Caco-2 (cell line): ENCODE results near the gene CRTAC1. TPM values are rescaled to one million over a fixed set of nuclear protein-coding genes. Genes with fewer than 3 reads are reported as not detected.

ENCODE experiments used
- BruUV-seq: library from RNA; stranded (reverse); fragments of 400-500 nt; replicated peaks from 2 replicates; lab custom pipeline; 2021; lab: Mats Ljungman, UMichigan
- CTCF ChIA-PET: fragments of 300-600 bp; sonication (Branson Sonifier 250); formaldehyde crosslinking; loops from one replicate; lab custom pipeline; 2022; ENCODE audit warnings: antibody characterized with exemption; lab: Charles Lee
- POLR2A ChIA-PET: fragments of 300-600 bp; sonication (Branson Sonifier 250); formaldehyde crosslinking; loops from one replicate; lab custom pipeline; 2022; ENCODE audit warnings: antibody characterized with exemption; lab: Charles Lee
- DNase-seq, 2 experiments: peaks; one replicate each; pipeline versions ENCODE4 v3.0.0 to v3.0.0-alpha.2; 2020 to 2022
- H3K27me3 ChIP-seq: replicated peaks from 2 replicates; pipeline ENCODE4 v1.6.0; 2011; ENCODE audit warnings: low read length; ENCODE audit not compliant: control insufficient read depth, insufficient read depth
- H3K36me3 ChIP-seq: 2 replicates; pipeline ENCODE4 v1.5.1; 2011; ENCODE audit warnings: low read length; ENCODE audit not compliant: control insufficient read depth, insufficient read depth
- H3K4me1 ChIP-seq: fragments of 250-450 bp; sonication (Bioruptor Pico); 2 replicates; pipeline ENCODE4 v1.5.1; 2020; ENCODE audit warnings: mild to moderate bottlenecking
- H3K4me3 ChIP-seq: 2 replicates; pipeline ENCODE4 v1.5.1; 2011; ENCODE audit warnings: low read depth, mild to moderate bottlenecking, control low read depth, low read length
- H3K9me3 ChIP-seq: fragments of 250-450 bp; sonication (Bioruptor Pico); 2 replicates; pipeline ENCODE4 v1.5.1; 2020; ENCODE audit warnings: mild to moderate bottlenecking, moderate library complexity
- H3K27ac Mint-ChIP-seq: one replicate; pipeline ENCODE4 v1.8.0; 2022; ENCODE audit warnings: mixed read lengths; ENCODE audit not compliant: unreplicated experiment
- H3K27me3 Mint-ChIP-seq: one replicate; pipeline ENCODE4 v1.8.0; 2022; ENCODE audit warnings: mixed read lengths; ENCODE audit not compliant: insufficient read depth, unreplicated experiment
- H3K36me3 Mint-ChIP-seq: one replicate; pipeline ENCODE4 v1.8.0; 2022; ENCODE audit warnings: mild to moderate bottlenecking, mixed read lengths; ENCODE audit not compliant: insufficient read depth, unreplicated experiment
- H3K4me1 Mint-ChIP-seq: one replicate; pipeline ENCODE4 v1.8.0; 2022; ENCODE audit warnings: low read depth, mixed read lengths; ENCODE audit not compliant: unreplicated experiment
- H3K4me3 Mint-ChIP-seq: one replicate; pipeline ENCODE4 v1.8.0; 2022; ENCODE audit warnings: mild to moderate bottlenecking, moderate library complexity, mixed read lengths; ENCODE audit not compliant: unreplicated experiment
- H3K9me3 Mint-ChIP-seq: one replicate; pipeline ENCODE4 v1.8.0; 2022; ENCODE audit warnings: mixed read lengths; ENCODE audit not compliant: unreplicated experiment
- CTCF ChIP-seq, 2 experiments: fragments of 200-600 bp in 1 of 2; IDR thresholded peaks; 1 replicate in 1 of 2; 2 replicates in 1 of 2; pipeline versions ENCODE4 v1.5.1 to v1.8.0; 2011 to 2022; ENCODE audit warnings: antibody characterized with exemption in 1 of 2, control low read depth in 1 of 2, inconsistent platforms in 1 of 2, low read depth in 1 of 2, low read length in 1 of 2, mild to moderate bottlenecking in 1 of 2, moderate library complexity in 1 of 2; ENCODE audit not compliant: insufficient read depth in 1 of 2, severe bottlenecking in 1 of 2, unreplicated experiment in 1 of 2
- intact Hi-C: fragments of 100-400 bp; cut with micrococcal nuclease; formaldehyde crosslinking; loops from one replicate; pipeline ENCODE4 v1.10.0; 2022; ENCODE audit not compliant: unreplicated experiment
- total RNA-seq: library from RNA; stranded (reverse); gene quantifications from 2 replicates; pipeline ENCODE4 v1.2.3, GENCODE V29; 2022

The CRTAC1 gene
- total RNA-seq, 1 experiment from 2014 or later = not detected

DNA sequence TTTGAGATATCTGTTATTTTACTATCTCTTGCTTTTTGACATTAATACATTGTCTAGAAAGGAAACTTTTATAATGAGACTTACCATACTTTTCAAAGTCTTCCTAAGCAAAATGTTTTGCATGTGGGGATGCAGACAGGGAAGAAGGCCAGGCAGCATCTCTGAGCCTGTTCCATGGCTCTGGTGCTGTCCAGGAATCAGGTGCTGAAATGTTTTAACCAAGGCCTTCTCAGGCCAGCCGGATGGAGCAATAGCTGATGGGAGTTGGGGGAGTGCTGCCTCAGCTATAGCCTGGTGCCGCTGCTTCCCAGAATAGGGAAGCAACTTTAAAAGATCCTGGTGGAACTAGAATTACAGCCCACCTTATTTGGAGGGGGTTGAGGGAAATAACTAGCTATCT is 38.5 kb downstream of the CRTAC1 start:
- intact Hi-C loops = no loop called here
- H3K4me1 Mint-ChIP-seq = no peaks in the 10 kb centered on the region
- H3K4me3 ChIP-seq = no peak overlapping the region
- no peak overlapping the region for H3K27ac Mint-ChIP-seq
- ChIA-PET CTCF (no interaction called here), POLR2A (no interaction called here)
- DNase-seq = peak; percentile 41 to 62
- no peaks in the 10 kb centered on the region for H3K27me3 ChIP-seq
- no peaks in the 10 kb centered on the region for H3K4me1 ChIP-seq
- H3K9me3 ChIP-seq = no peaks in the 10 kb centered on the region
- no peak overlapping the region for H3K4me3 Mint-ChIP-seq
- no TSS peak for BruUV-seq
- TF ChIP-seq CTCF (IDR thresholded peaks at IDR 0.05; ENCODE audit: insufficient read depth in 1 of 2, low read depth in 1 of 2, low read length in 1 of 2, severe bottlenecking in 1 of 2, unreplicated experiment in 1 of 2) = no peak
- H3K27me3 Mint-ChIP-seq = peaks cover 15% of the 10 kb centered on the region
- no peaks in the 10 kb centered on the region for H3K36me3 ChIP-seq
- H3K9me3 Mint-ChIP-seq = no peaks in the 10 kb centered on the region
- no peaks in the 10 kb centered on the region for H3K36me3 Mint-ChIP-seq

- Mint-ChIP-seq H3K4me3 (no peak overlapping the region), H3K36me3 (no peaks in the 10 kb centered on the region), H3K9me3 (no peaks in the 10 kb centered on the region), H3K4me1 (no peaks in the 10 kb centered on the region), H3K27me3 (peaks cover 29% of the 10 kb centered on the region), H3K27ac (no peak overlapping the region)
- no peak for TF ChIP-seq CTCF (IDR thresholded peaks at IDR 0.05; ENCODE audit: insufficient read depth in 1 of 2, low read depth in 1 of 2, low read length in 1 of 2, severe bottlenecking in 1 of 2, unreplicated experiment in 1 of 2)
- Histone ChIP-seq H3K4me3 (no peak overlapping the region), H3K9me3 (no peaks in the 10 kb centered on the region), H3K36me3 (no peaks in the 10 kb centered on the region), H3K4me1 (no peaks in the 10 kb centered on the region), H3K27me3 (no peaks in the 10 kb centered on the region)
- CTCF ChIA-PET = no interaction called here
- DNase-seq = no peak
- intact Hi-C loops = no loop called here
- no TSS peak for BruUV-seq
- POLR2A ChIA-PET = no interaction called here
Observed at GRCh38 chr10:97981816-97982215, 48.6 kb downstream of the CRTAC1 start.

DNA sequence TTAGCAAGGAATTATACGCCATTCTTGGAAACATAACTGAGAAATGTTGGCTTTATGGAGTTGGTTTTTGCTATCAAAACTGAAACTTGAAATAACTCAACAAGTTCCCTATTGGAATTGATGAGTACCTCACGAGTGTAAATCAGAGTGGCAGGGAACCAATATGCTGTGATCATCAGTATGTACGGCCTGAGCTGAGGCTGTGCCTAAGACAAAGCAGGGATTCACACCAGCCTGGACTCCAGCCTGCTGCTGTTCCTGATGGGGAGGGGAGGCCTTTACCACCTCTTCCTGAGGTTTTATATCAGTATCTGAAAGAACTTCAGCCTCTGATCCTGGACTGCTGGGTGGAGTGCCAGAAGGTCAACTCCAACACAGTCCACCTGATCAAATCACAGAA is 52.7 kb downstream of the CRTAC1 start:
- Mint-ChIP-seq H3K4me3 (no peak overlapping the region), H3K36me3 (no peaks in the 10 kb centered on the region), H3K9me3 (no peaks in the 10 kb centered on the region), H3K27me3 (peaks cover 36% of the 10 kb centered on the region), H3K4me1 (no peaks in the 10 kb centered on the region), H3K27ac (no peak overlapping the region)
- no peak for DNase-seq
- no peaks in the 10 kb centered on the region for H3K36me3 ChIP-seq
- H3K4me1 ChIP-seq = no peaks in the 10 kb centered on the region
- ChIA-PET POLR2A (no interaction called here), CTCF (no interaction called here)
- BruUV-seq = no TSS peak
- H3K27me3 ChIP-seq = no peaks in the 10 kb centered on the region
- TF ChIP-seq CTCF (IDR thresholded peaks at IDR 0.05; ENCODE audit: insufficient read depth in 1 of 2, low read depth in 1 of 2, low read length in 1 of 2, severe bottlenecking in 1 of 2, unreplicated experiment in 1 of 2) = no peak
- H3K9me3 ChIP-seq = no peaks in the 10 kb centered on the region
- intact Hi-C loops = no loop called here
- H3K4me3 ChIP-seq = no peak overlapping the region
